GM18858 (cell line): ENCODE measurements around the gene TXNRD2.
"Not testable (repeated sequence)": the region's sequence is repeated elsewhere in the genome, so short reads cannot be mapped to it uniquely, and the experiment has no call there.

Experiments used
- ATAC-seq: cut with Tn5 transposase; IDR thresholded peaks from one replicate; pipeline ENCODE4 v1.9.1; 2021; ENCODE audit not compliant: unreplicated experiment

Gene TXNRD2

DNA sequence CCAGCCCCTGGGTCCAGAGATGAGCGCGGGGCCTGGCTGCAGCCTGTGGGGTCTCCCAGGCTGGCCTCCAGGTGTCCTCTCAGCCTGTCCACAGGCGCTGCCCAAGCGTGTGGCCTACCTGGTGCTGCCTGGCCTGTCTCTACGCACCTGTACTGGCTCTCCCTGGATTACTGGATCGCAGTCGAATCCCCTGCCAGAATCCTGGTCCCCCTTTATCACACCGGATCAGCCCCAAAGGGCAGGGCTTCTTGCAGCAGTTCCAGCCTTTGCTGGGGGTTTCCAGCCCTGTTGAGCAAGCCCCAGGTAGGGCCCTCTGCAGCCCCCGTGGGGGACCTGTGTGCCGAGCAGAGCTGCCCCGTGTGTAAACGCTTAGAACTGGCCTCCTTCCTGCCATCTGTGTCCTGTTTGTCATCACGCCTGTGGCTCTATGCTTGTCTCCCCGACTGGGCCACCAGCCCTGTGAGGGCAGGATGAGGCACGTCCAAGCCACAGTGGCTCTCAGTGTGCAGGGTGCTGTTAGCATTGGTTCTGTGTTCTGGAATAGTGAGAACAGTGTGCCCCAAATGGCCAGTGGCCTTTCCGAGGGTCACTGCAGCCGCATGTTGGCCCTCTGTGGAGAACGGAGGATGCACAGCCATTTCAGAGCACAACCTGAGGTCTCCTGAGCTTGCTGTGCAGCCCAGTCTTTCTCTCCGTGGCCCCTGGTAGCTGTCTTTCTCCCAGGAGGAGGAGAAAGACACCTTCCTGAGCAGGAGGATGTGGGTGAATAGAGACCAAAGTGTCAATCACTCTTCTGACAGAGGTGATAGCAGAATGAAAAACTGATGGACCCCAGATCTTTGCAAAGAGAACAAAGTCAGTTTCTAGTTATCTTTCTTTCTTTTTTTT is 13.9 kb upstream of the TXNRD2 start:
- no peak for ATAC-seq

DNA sequence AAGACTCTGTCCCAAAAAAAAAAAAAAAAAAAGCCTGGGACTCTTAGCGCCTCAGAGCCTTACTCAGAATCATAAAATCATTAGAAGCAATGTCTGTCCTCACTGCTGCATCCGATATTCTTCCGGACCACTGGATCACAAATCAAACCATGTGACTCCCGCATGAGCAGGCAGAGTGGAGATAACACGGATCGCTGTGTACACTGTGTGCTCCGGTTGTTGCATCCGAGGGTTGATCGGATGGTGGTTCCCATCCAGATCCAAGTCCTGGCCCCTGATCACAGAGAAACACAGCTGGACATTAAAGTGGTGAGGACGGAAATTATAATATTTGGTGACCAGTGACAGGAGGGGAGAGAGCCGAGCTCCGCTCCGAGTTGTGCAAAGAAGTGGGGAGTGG is 9.7 kb upstream of the TXNRD2 start:
- ATAC-seq, result no peak

DNA sequence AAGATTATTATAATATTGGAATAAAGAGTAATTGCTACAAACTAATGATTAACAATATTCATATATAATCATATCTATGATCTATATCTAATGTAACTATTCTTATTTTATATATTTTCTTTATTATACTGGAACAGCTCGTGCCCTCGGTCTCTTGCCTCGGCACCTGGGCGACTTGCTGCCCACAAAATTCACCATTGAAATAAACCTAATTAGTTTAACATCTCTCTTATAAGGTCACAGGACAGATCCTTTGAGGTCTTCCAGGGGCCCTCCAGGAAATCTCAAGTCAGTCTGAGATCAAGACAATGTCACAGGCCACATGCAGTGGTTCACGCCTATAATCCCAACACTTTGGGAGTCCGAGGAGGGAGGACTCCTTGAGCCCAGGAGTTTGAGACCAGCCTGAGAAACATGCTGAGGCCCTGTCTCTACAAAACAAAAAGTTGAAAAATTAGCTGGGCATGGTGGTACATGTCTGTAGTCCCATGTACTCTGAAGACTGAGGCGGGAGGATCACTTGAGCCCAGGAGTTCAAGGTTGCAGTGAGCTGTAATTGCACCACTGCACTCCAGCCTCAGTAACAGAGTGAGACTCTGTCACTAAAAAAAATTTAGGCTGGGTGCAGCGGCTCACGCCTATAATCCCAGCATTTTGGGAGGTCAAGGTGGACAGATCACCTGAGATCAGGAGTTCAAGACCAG is 6.6 kb upstream of the TXNRD2 start:
- no peak for ATAC-seq

DNA sequence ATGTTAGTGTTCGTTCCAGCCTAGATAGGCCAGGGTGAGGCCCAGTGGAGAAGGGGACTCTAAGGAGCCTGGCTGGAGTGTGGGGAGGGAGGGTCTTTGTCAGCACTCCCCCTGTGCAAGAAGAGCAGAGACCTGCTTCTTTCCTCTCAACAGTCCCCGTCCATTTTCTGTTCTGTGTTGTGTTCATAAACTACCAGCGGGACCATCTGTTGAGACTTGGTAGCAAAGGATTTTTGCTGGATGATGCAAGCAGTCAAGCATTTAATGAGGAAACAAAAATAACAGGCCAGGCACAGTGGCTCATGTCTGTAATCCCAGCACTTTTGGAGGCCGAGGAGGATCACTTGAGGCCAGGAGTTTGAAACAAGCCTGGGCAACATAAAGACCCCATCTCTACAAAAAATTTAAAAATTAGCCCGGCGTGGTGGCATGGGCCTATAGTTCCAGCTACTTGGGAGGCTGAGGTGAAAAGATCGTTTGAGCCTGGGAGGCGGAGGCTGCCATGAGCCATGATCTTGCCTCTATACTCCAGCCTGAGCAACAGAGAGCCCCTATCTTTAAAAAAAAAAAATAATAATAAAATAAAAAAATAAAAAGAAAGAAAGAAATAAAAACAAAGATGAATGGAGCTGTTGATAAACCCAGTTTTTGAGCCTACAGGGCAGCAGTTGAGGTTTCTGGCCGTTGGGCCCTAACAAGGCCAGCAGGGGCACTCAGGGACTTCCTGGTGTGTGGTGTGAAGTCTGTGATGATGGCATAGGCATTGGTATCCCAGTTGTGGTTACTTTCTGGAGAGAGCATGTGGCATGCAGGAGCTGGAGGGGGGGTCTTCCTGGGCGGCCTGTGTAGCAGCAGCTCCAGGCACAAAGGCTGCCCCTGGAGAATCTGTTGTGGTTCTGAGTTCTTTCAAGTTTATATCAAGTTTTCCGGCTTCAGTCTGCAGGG is 1.7 kb upstream of the TXNRD2 start:
- ATAC-seq, result no peak

DNA sequence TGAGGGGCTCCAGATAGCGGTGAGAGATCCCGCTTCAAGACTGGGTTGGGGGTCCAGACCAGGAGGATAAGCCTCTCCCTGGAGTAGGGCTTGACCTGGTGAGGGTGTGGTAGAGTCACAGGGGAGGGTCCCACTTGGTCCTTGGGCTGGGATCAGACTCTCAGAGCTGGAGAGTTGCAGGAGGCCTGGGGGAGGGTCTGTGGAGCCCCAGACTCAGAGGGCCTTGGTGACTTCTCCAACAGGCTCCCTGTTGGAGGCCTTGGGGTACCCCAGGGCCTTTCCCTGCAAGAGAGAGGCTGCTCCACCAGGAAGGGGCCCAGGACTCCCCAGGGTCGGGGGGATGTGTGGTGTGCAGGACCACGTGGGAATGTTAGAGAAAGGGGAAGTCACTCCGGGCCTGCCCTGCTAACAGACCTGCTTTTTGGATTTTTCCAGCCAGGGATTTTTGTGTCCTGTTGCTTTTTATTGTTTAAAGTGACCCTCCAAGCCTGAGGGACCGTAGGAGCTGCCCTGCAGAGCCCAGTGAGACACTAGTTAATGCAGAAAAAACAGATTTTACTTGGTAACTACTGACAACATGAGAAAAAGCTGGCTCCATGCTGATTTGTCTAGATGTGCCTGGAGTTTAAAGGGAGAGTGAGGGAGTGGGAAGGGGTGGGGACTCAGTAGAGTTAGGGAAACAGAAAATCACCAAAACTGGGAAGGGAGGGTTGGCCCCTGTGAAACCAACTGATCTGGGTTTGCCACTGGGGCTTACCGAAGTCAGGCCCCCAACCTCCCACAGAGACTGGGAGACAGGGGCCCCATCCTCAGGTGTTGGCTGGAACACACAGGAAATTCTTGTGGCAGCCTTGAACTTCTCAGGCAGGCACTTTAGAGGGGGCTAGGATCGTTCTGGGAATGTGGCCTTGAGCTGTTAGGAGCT is 801 bp upstream of the TXNRD2 start:
- no peak for ATAC-seq

DNA sequence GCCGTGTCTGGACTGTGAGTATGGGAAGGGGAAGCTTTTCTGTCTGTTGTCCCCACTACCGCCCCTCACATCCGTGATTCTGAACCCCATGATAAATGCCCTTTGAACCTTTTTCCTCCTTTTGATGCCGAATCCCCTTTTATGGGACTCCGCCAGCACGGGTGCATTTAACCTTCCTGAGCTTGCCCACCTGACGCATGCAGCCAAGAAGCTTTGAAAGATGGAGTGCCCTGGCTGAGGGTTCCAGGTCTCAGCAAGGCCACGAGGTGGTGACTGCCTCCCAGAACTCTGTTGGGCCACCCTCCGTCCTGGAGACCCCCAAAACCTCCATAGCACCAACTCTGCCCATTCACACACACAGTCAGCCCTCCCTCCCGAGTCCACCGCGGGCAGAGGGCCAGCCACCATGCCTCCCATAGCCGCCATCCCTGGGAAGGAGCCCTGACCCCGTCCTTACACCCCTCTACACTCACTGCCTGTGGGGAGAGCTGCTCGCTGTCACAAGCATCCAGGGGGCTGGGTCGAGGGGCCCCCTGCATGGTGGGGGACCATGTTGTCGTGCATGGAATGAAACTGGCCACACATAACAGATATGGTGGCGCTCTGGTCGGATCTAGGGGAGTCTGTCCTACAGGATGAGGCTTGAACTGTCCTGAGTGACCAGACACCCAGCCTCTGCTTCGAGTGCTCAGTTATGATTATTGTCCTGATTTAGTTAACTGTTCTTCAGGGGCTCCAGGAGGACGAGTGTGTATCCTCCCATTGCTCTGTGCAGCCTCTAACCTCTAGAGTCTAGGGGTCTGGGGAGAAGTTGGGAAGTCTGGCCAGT is 868 bp downstream of the TXNRD2 start:
- ATAC-seq, result no peak

DNA sequence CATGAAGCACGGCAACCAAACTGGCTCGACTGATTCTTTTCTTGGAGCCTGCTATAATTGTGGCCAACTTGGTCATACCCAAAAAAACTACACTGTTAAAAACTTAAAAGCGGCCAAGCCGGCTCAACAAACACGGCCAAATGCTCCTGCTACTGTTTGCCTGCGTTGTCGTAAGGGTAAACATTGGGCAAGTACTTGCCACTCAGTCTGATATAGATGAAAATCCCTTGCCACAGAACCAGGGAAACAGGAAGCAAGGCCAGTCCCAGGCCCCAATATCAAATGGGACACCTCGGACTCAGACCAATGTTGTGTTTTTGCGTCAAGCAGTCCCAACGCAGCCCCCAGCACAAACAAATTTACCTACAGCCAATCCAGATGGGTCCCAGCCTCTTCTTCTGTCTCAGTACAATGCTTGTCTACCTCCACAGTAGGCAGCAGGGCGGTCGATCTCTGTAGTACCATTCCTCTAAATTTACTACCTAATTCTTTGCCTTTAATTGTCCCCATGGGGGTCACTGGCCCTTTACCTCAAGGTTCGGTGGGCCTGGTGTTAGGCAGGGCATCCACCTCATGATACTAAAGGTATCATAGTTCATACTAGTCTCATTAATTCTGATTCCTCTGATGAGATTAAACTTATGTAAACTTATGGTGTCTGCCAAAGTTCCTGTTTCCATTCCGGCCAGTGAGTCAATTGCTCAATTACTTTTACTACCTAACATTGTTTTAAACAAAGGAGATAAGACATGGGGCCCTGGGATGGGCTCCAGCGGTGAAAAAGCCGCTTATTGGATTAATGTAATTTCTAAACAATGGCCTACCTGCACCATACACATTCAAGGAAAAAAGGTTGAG is 3.8 kb downstream of the TXNRD2 start:
- ATAC-seq, result no peak

DNA sequence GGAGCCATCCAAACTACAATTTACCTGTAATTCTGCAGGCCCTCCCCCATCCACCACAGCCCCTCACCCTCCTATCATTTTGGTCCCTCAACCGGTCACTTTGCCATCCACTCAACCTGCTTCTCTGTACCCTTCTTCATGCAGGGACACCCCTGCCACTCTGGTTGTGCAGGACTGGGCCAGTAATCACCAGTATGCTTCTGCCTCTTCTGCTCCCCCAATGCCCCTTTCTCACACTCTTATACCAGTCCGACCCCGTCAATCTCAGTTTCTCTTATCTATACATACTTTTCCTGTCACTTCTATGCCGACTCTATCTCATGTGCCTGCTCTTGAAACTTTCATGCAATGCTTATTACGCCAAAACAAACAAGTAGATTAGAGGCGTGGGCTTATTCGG is 5.1 kb downstream of the TXNRD2 start:
- no peak for ATAC-seq

DNA sequence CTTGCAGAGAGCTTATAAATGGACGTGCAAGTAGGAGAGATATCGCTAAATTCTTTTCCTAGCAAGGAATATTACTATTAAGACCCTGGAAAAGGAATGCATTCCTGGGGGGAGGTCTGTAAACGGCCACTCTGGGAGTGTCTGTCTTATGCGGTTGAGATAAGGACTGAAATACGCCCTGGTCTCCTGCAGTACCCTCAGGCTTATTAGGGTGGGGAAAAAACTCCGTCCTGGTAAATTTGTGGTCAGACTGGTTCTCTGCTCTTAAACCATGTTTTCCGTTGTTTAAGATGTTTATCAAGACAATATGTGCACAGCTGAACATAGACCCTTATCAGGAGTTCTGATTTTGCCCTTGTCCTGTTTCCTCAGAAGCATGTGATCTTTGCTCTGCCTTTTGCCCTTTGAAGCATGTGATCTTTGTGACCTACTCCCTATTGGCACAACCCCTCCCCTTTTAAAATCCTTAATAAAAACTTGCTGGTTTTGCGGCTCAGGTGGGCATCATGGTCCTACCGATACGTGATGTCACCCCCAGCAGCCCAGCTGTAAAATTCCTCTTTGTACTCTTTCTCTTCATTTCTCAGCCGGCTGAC is 6.4 kb downstream of the TXNRD2 start:
- ATAC-seq, result not testable (repeated sequence)

DNA sequence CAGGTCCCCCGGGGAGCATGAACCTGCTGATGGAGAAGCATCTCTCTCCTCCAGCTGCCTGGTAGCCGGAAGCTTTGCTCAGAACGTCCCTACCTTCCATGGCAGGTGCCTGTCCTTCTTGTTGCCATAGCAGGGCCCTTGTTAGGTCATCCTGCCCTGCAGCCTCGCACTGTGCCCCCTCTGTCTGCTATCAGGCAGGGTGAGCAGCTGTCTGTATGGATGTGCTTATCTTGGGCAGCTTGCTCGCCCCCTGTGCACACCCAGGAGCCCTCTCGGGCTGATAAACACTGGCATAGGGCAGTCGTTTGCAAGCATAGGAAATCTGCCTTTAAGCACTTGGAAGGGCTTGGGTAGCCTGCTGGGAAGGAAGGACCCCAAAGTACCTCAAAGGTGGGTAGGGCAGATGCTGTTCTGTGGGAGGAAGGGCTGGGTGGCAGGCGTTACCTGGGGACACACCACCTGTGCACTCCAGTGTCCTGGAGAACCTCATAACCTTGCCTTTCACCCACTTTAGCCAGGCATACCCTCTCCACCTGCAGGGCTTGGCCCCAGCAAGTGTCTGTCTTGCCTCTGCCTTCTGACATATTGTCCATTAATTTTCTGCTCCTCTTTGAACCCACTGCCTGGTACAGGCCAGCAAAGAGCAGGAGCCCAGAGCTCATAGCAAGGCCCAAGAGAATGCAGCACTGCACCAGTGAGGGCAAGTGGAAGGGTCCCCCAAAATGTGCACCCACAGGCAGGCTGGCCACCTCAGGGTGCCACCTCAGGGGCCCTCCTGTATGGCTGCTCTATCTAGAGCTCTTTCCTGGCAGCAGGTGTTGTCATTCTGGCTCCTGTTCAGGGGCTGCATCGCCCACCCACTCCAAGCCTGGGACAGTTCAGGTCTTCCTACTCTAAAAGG is 8.0 kb downstream of the TXNRD2 start:
- ATAC-seq, result no peak

DNA sequence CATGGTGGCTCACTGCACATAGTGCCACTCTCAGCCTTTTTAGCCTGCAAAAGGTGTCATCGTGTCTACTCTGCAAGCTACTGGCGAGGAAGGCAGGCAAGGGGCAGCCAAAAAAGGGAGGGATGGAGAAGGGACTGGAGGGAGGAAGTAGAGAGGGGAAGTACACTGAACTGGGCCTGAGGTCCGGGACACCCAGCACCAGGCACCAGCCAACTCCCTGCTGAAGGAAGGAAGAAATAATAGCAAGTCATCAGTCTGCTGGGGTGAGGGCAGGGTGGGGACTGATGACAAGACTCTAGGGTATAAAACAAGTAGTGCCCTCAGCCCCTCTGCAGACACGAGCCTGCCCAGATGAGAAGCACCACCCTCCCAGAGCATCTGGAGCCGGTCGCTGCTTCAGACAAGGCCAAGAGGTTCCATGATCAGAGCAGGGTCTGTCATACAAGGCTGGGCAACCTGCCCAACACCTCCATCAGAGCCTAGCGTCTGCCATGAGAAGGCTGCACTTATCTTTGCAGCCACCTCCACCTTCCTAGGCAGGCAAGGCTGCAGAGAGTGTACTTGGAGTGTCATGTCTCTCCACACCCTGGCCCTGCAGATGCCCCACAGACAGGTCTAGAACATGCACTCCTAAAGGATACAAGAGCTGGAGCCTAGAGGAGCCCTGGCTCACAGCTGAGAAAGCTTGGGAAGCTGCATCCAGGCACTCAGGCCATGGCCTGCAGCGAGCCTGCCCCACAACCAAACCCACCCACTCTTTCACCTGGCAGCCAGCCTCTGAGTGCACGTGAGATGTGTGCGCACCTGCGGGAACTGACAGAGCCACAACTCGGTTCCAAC is 9.0 kb downstream of the TXNRD2 start:
- no peak for ATAC-seq

DNA sequence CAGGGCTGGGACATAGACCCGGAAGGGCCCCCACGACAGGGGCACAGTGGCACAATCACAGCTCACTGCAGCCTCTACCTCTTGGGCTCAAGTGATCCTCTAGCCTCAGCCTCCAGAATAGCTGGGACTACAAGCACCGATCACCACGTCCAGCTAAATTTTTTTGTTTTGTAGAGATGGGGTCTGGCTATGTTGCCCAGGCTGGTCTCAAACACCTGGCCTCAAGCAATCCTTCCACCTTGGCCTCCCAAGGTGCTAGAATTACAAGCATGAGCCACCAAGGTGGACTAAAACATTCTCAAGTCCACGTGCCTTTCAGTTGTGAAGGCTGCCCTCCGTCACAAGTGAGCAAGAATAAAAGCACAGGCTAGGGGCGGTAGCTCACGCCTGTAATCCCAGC is 10.1 kb downstream of the TXNRD2 start:
- ATAC-seq, result no peak

DNA sequence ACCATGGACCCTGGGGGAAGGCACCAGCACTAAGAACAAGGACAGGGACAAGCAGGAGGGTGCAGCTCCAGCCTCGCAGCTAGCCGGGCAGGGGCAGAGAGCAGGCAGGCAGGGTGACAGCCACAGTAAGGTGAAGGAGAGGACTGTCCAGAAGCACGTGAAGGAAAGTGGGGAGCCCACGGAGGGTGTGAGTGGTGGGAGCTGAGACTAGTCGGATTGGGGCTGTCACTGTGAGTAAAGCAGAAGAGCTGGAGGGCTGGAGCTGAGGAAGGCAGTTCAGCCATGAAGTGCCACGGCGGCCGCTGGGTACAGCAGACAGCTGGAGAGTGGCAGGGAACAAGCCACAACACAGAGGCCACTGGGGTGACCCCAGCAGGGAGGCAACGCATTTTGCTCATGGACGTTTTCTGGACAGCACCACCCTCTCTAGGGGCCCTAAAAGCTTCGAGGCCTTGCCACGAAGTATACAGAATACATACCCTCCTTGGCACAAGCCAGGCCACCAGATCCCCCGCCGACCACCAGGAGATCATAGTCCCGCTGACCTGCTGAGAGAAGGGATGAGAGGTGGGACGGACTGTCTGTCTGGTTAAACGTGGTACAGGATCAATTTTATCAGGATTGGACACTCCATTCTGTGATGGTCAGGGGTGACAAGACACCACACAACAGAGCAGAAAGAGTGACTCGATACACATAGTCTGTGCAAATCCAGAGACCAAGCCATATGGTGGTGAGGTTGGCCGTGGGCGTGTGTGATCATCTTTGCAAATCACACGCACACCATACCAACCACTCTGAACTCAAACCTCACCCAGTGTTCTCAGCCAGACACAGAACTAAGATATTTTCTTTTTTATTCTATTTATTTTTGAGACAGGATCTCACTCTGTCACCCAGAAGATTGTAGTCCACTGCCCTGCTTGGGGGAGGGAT is 10.8 kb downstream of the TXNRD2 start:
- ATAC-seq, result no peak

DNA sequence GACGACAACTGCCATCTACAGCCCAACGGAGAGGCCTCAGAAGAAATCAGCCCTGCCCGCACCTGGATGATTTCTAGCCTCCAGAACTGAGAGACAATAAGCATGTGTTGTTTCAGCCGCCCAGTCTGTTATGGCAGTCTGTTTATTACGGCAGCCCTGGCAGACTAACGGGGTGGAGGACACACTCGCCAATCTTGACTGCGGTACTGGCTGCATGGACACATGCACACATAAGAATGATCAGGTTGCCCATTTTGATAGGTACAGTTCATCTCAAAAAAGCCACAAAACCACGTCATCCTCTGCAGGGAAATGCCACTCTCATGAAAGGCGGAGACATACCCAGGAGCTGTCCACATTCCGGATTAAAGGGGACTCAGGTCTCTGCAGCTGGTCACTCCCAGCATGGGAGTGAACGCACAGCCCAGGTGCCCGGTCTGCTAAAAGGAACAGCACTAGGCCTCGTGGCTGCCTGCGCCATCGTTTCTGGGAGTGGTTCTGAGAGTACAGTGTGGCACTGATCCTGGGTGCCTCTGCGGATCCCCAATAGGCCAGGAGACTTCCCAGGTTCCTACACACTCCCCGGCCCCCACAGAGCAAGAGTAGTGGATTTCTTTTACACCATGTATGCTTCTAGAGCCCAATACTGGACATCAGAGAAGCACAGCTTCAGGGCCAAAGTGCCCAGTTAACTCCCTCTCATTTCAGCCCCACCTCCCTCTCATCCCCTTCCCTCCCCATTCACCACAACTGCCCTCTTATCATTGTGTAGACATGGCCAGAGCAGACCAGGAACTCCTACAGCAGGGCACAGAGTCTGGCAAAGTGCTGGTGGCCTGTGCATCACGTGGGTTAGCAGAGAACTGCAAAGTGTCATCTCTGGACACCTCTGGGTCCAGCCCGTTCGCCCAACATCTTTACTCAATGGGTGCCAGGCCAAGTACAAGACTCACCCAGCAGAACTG is 11.8 kb downstream of the TXNRD2 start:
- no peak for ATAC-seq
